K562 (cell line): ENCODE data around the gene COL5A1. TPM values are rescaled to one million over a fixed set of nuclear protein-coding genes. Genes with fewer than 3 reads are reported as not detected.

Source experiments
- ATAC-seq: fragments of 200-7000 bp; cut with Tn5 transposase; 3 replicates; pipeline ENCODE4 v1.9.1; 2020; ENCODE audit warnings: moderate library complexity
- BruUV-seq: library from RNA; stranded (reverse); fragments of 400-500 nt; replicated peaks from 2 replicates; lab custom pipeline; 2021; lab: Mats Ljungman, UMichigan
- CTCF ChIA-PET: fragments of 300-600 bp; formaldehyde crosslinking; extraction: SDS; loops from one replicate; lab custom pipeline; 2021; ENCODE audit warnings: low intra/inter-chr PET ratio; lab: Yijun Ruan, JAX
- POLR2A ChIA-PET: fragments of 300-600, 350-650 bp; sonication (Branson Sonifier 250); formaldehyde crosslinking; extraction: SDS; loops from one replicate; lab custom pipeline; 2021; ENCODE audit warnings: antibody characterized with exemption, inconsistent platforms; lab: Yijun Ruan, JAX
- DNase-seq, 4 experiments: peaks; one replicate each; pipeline versions ENCODE4 v3.0.0 to v3.0.0-alpha.2; 2011 to 2018; ENCODE audit warnings: low spot score in 3 of 4, mixed read lengths in 3 of 4; ENCODE audit errors: extremely low read depth in 1 of 4
- FAIRE-seq: peaks from 2 replicates; lab custom pipeline; 2011; peaks lifted over from hg19 to GRCh38; lab: Jason Lieb, UNC
- H2AFZ ChIP-seq: 2 replicates; pipeline ENCODE4 v1.6.0; 2011; ENCODE audit warnings: low read depth, low read length, control low read depth, inconsistent platforms
- H3K27ac ChIP-seq: fragments of 200-600 bp; 3 replicates; pipeline ENCODE4 v1.8.0; 2011; ENCODE audit warnings: low read depth, mild to moderate bottlenecking, control low read depth, inconsistent platforms, low read length, moderate library complexity, mixed read lengths; ENCODE audit errors: extremely low read depth
- H3K27me3 ChIP-seq, 2 experiments: fragments of 300-600 bp in 1 of 2; 2 replicates in 1 of 2; 3 replicates in 1 of 2; pipeline versions ENCODE4 v1.6.0 to v1.8.0; 2011; ENCODE audit warnings: inconsistent platforms in 2 of 2, low read length in 2 of 2, mild to moderate bottlenecking in 1 of 2, mixed read lengths in 1 of 2, moderate library complexity in 1 of 2; ENCODE audit not compliant: control insufficient read depth in 2 of 2, insufficient read depth in 2 of 2
- H3K36me3 ChIP-seq: fragments of 300-600 bp; 3 replicates; pipeline ENCODE4 v1.8.0; 2011; ENCODE audit warnings: mild to moderate bottlenecking, low read length, inconsistent platforms; ENCODE audit not compliant: control insufficient read depth, insufficient read depth
- H3K4me1 ChIP-seq, 2 experiments: fragments of 200-600 bp in 1 of 2; replicated peaks in 1 of 2; 2 replicates in 1 of 2; 3 replicates in 1 of 2; pipeline versions ENCODE4 v1.5.1 to v1.8.0; 2011; ENCODE audit warnings: inconsistent platforms in 2 of 2, low read length in 2 of 2, mild to moderate bottlenecking in 1 of 2, mixed read lengths in 1 of 2, moderate library complexity in 1 of 2; ENCODE audit not compliant: control insufficient read depth in 2 of 2, insufficient read depth in 2 of 2
- H3K4me2 ChIP-seq: 2 replicates; pipeline ENCODE4 v1.6.1; 2011; ENCODE audit warnings: low read length, control low read depth, inconsistent platforms, mixed read lengths; ENCODE audit not compliant: insufficient read depth
- H3K4me3 ChIP-seq: fragments of 200-600 bp; sonication (generic), shearing (Covaris generic); 2 replicates; pipeline ENCODE4 v1.5.1; 2016; ENCODE audit warnings: control low read depth, inconsistent platforms
- H3K79me2 ChIP-seq: fragments of 200-600 bp; 3 replicates; pipeline ENCODE4 v1.8.0; 2011; ENCODE audit warnings: low read length, inconsistent platforms; ENCODE audit not compliant: control insufficient read depth, insufficient read depth
- H3K9ac ChIP-seq, 2 experiments: 2 replicates each; pipeline versions ENCODE4 v1.6.0 to v1.6.1; 2011; ENCODE audit warnings: low read depth in 2 of 2, low read length in 2 of 2, control low read depth in 1 of 2, inconsistent platforms in 1 of 2, mild to moderate bottlenecking in 1 of 2, mixed read lengths in 1 of 2; ENCODE audit not compliant: insufficient read depth in 1 of 2
- H3K9me1 ChIP-seq: one replicate; pipeline ENCODE4 v1.6.0; 2011; ENCODE audit warnings: inconsistent platforms, mild to moderate bottlenecking, low read length, moderate library complexity; ENCODE audit not compliant: control insufficient read depth, insufficient read depth
- H3K9me3 ChIP-seq: replicated peaks from 2 replicates; pipeline ENCODE4 v1.5.1; 2011; ENCODE audit warnings: low read depth, low read length, inconsistent platforms; ENCODE audit not compliant: control insufficient read depth, insufficient read depth
- H4K20me1 ChIP-seq: replicated peaks from 2 replicates; pipeline ENCODE4 v1.6.1; 2011; ENCODE audit warnings: low read length, inconsistent platforms, mixed read lengths; ENCODE audit not compliant: control insufficient read depth, insufficient read depth
- MTA3 ChIP-seq: fragments of 450-650 bp; formaldehyde crosslinking; IDR thresholded peaks from 2 replicates; pipeline ENCODE4 v1.6.1; 2017; ENCODE audit warnings: mild to moderate bottlenecking, borderline replicate concordance
- PHF8 ChIP-seq: fragments of 200-600 bp; sonication (generic); IDR thresholded peaks from 2 replicates; pipeline ENCODE4 v1.6.1; 2012; ENCODE audit warnings: mixed run types, mild to moderate bottlenecking, inconsistent platforms, low read length, moderate library complexity, borderline replicate concordance
- WGBS: fragments of 100-300 bp; shearing (Covaris generic); methylation state at CpG from one replicate; pipeline ENCODE4 v1.1.6; 2016; ENCODE audit warnings: low coverage, mixed read lengths; ENCODE audit not compliant: insufficient coverage; ENCODE audit errors: missing lambda C conversion rate; 5-methylcytosine and 5-hydroxymethylcytosine counted together
- in situ Hi-C: fragments of 300-500 bp; cut with MboI; formaldehyde crosslinking; loops from 4 replicates; pipeline ENCODE4 v1.15.0; 2018; ENCODE audit warnings: inconsistent platforms, mixed read lengths
- intact Hi-C: fragments of 100-400 bp; cut with micrococcal nuclease; formaldehyde crosslinking; loops from 2 replicates; pipeline ENCODE4 v1.14.2; 2022
- polyA plus RNA-seq, 8 experiments: library from polyadenylated mRNA; depleted of rRNA in 4 of 8; stranded (reverse) in 5 of 8; unstranded in 3 of 8; fragments of >200 nt; fragmentation: Nextera tagmentation in 2 of 8; fragmentation: Illumina TruSeq in 1 of 8; extraction: Ambion mirVana in 2 of 8; extraction: Trizol in 1 of 8; gene quantifications; 2 replicates each; pipeline versions ENCODE4 v1.2.1 to v1.2.3, GENCODE V29; 2011 to 2014; ENCODE audit warnings: inconsistent platforms in 1 of 8, missing spikeins in 1 of 8
- total RNA-seq, 7 experiments: library from RNA; depleted of rRNA in 6 of 7; stranded (reverse); fragments of >200 nt in 6 of 7; fragmentation: Illumina TruSeq in 2 of 7; extraction: Trizol in 2 of 7; gene quantifications; 2 replicates each; pipeline versions ENCODE4 v1.2.1 to v1.2.3, GENCODE V29; 2011 to 2021; ENCODE audit warnings: low replicate concordance in 1 of 7
- TF ChIP-seq, protein P1 (sequence below): sonication (generic); formaldehyde crosslinking; IDR thresholded peaks from 2 replicates; pipeline ENCODE4 v1.8.1; 2023; ENCODE audit warnings: mild to moderate bottlenecking, missing genetic modification reagents
- TF ChIP-seq, protein P2 (sequence below), 2 experiments: fragments of 150-350 bp in 1 of 2; IDR thresholded peaks; 2 replicates each; pipeline ENCODE4 v1.6.1; 2012 to 2016; ENCODE audit warnings: low read depth in 2 of 2, low read length in 2 of 2, mild to moderate bottlenecking in 1 of 2, moderate library complexity in 1 of 2

The COL5A1 gene
- total and polyA plus RNA-seq, 9 of the 15 experiments (the other 6 are each of a cell fraction or from before 2014, with no cell fraction given), result under 0.01 to 0.13 (median 0.04) TPM; not detected in 6

DNA sequence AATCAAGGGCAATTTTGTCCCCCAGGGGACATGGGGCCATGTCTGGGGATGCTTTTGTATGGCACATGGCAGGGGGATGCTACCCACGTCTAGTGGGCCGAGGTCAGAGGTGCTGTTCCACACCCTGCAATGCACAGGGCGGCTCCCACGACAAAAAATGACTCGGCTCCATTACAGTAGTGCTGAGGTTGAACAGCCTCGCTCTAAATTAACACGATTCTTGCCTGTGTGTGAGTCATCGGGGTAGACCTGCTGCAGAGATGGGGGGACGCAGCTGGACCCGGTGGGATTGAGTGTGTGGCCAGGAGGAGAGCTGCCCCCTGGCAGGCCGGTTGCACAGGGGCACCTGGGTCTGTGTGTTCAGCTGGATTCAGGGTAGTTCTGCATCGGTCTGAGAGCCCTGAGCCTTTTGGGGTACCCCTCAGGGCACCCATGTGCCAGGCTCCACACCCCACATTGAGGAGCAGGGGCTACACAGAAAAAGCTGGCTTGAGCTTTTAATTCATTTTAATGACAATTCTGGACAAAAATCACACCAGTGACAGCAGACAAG, 20.0 kb upstream of the COL5A1 start:
- BruUV-seq, result no TSS peak
- H3K27me3 ChIP-seq, result peaks cover 7 to 85% of the 10 kb centered on the region in 2 experiments; a peak in 3 of 5 replicates
- H3K9me3 ChIP-seq, result no peaks in the 10 kb centered on the region
- H3K4me3 ChIP-seq, result no peak overlapping the region
- under 1% methylated on average over 11 of the region's 12 CpGs for WGBS
- ChIA-PET POLR2A (no interaction called here), CTCF (no interaction called here)
- DNase-seq (no peak), FAIRE-seq (no peak), ATAC-seq (no peak)
- no peak overlapping the region for H2AFZ ChIP-seq
- H3K36me3 ChIP-seq, result no peaks in the 10 kb centered on the region
- no peak overlapping the region for H3K4me2 ChIP-seq
- H3K79me2 ChIP-seq, result no peaks in the 10 kb centered on the region
- in situ Hi-C loops (no loop called here), intact Hi-C loops (no loop called here)
- H3K4me1 ChIP-seq, result no peaks in the 10 kb centered on the region
- no peak overlapping the region for H3K9ac ChIP-seq
- TF ChIP-seq MTA3 (no peak), PHF8 (no peak)
- TF ChIP-seq, protein P1, sequence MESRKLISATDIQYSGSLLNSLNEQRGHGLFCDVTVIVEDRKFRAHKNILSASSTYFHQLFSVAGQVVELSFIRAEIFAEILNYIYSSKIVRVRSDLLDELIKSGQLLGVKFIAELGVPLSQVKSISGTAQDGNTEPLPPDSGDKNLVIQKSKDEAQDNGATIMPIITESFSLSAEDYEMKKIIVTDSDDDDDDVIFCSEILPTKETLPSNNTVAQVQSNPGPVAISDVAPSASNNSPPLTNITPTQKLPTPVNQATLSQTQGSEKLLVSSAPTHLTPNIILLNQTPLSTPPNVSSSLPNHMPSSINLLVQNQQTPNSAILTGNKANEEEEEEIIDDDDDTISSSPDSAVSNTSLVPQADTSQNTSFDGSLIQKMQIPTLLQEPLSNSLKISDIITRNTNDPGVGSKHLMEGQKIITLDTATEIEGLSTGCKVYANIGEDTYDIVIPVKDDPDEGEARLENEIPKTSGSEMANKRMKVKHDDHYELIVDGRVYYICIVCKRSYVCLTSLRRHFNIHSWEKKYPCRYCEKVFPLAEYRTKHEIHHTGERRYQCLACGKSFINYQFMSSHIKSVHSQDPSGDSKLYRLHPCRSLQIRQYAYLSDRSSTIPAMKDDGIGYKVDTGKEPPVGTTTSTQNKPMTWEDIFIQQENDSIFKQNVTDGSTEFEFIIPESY, result no peak
- TF ChIP-seq, protein P2, sequence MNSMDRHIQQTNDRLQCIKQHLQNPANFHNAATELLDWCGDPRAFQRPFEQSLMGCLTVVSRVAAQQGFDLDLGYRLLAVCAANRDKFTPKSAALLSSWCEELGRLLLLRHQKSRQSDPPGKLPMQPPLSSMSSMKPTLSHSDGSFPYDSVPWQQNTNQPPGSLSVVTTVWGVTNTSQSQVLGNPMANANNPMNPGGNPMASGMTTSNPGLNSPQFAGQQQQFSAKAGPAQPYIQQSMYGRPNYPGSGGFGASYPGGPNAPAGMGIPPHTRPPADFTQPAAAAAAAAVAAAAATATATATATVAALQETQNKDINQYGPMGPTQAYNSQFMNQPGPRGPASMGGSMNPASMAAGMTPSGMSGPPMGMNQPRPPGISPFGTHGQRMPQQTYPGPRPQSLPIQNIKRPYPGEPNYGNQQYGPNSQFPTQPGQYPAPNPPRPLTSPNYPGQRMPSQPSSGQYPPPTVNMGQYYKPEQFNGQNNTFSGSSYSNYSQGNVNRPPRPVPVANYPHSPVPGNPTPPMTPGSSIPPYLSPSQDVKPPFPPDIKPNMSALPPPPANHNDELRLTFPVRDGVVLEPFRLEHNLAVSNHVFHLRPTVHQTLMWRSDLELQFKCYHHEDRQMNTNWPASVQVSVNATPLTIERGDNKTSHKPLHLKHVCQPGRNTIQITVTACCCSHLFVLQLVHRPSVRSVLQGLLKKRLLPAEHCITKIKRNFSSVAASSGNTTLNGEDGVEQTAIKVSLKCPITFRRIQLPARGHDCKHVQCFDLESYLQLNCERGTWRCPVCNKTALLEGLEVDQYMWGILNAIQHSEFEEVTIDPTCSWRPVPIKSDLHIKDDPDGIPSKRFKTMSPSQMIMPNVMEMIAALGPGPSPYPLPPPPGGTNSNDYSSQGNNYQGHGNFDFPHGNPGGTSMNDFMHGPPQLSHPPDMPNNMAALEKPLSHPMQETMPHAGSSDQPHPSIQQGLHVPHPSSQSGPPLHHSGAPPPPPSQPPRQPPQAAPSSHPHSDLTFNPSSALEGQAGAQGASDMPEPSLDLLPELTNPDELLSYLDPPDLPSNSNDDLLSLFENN (IDR thresholded peaks at IDR 0.05; ENCODE audit: low read depth in 2 of 2, low read length in 2 of 2), result no peak
- H3K27ac ChIP-seq, result no peak overlapping the region
- H4K20me1 ChIP-seq, result peaks cover 8% of the 10 kb centered on the region; the same call in 1 of the 2 replicates
- H3K9me1 ChIP-seq, result no peaks in the 10 kb centered on the region
